Lower leg skin (tissue), 3 donors: Measurements from ENCODE around the gene ADCYAP1R1.

ENCODE experiments used
- POLR2A ChIP-seq, 2 donors: fragments of 450-650 bp; IDR thresholded peaks; one replicate each; pipeline ENCODE4 v1.6.1; 2016 to 2017; ENCODE audit warnings: antibody characterized with exemption in 2 of 2, mild to moderate bottlenecking in 1 of 2, moderate library complexity in 1 of 2
- TF ChIP-seq, protein P1 (sequence below), 3 donors: fragments of 450-650 bp; IDR thresholded peaks; one replicate each; pipeline ENCODE4 v1.5.1; 2016; ENCODE audit warnings: antibody characterized with exemption in 3 of 3, mild to moderate bottlenecking in 3 of 3, moderate library complexity in 2 of 3

- TF ChIP-seq, protein P1, sequence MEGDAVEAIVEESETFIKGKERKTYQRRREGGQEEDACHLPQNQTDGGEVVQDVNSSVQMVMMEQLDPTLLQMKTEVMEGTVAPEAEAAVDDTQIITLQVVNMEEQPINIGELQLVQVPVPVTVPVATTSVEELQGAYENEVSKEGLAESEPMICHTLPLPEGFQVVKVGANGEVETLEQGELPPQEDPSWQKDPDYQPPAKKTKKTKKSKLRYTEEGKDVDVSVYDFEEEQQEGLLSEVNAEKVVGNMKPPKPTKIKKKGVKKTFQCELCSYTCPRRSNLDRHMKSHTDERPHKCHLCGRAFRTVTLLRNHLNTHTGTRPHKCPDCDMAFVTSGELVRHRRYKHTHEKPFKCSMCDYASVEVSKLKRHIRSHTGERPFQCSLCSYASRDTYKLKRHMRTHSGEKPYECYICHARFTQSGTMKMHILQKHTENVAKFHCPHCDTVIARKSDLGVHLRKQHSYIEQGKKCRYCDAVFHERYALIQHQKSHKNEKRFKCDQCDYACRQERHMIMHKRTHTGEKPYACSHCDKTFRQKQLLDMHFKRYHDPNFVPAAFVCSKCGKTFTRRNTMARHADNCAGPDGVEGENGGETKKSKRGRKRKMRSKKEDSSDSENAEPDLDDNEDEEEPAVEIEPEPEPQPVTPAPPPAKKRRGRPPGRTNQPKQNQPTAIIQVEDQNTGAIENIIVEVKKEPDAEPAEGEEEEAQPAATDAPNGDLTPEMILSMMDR (IDR thresholded peaks at IDR 0.05) = no peak
- TF ChIP-seq POLR2A (IDR thresholded peaks at IDR 0.05) = no peak
Measured at GRCh38 chr7:31129067-31129466, 77.0 kb downstream of the ADCYAP1R1 start.
